ENCODE data around the gene PCDH10.
A peak's percentile ranks its signal among the peaks of the same experiment; 100 is the strongest.

The PCDH10 gene, protein sequence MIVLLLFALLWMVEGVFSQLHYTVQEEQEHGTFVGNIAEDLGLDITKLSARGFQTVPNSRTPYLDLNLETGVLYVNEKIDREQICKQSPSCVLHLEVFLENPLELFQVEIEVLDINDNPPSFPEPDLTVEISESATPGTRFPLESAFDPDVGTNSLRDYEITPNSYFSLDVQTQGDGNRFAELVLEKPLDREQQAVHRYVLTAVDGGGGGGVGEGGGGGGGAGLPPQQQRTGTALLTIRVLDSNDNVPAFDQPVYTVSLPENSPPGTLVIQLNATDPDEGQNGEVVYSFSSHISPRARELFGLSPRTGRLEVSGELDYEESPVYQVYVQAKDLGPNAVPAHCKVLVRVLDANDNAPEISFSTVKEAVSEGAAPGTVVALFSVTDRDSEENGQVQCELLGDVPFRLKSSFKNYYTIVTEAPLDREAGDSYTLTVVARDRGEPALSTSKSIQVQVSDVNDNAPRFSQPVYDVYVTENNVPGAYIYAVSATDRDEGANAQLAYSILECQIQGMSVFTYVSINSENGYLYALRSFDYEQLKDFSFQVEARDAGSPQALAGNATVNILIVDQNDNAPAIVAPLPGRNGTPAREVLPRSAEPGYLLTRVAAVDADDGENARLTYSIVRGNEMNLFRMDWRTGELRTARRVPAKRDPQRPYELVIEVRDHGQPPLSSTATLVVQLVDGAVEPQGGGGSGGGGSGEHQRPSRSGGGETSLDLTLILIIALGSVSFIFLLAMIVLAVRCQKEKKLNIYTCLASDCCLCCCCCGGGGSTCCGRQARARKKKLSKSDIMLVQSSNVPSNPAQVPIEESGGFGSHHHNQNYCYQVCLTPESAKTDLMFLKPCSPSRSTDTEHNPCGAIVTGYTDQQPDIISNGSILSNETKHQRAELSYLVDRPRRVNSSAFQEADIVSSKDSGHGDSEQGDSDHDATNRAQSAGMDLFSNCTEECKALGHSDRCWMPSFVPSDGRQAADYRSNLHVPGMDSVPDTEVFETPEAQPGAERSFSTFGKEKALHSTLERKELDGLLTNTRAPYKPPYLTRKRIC

DNA sequence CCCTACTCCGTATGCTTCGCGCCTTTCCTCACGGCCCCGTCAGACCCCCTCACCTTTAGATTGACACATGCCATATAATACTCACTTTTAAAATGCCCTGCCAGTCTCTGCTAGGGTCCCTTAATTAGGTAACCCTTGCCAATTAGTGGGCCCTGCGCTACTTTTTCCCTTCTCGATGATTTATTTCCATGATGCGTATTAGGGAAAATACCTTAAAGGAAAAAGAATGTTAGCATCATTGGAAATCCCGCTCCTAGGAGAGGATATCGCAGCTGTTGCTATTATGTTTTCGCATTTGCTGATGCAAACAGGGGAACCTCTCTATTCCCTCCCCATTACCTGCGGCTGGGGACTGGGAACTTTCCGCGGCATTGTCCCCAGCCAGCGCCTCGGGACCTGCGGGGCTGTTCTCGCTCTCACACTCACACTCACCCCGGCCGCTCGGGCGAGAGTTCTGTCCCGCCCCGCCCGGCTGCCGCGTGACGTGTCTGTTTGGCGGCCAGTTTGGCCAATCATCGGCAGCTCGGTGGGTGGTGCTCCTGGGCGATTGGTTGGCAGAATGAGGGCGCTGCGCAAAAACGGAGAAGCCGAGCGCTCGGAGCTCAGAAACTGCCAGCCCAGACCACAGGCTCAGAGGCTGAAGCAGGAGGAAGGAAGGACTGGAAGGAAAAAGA is at the start of gene PCDH10:
Gene PCDH10 (plus strand): TSS at position 605 of the 674 bp plus-strand sequence. CDS start 847 bp downstream, outside the sequence.
- peak; percentile 95 for DNase-seq

DNA sequence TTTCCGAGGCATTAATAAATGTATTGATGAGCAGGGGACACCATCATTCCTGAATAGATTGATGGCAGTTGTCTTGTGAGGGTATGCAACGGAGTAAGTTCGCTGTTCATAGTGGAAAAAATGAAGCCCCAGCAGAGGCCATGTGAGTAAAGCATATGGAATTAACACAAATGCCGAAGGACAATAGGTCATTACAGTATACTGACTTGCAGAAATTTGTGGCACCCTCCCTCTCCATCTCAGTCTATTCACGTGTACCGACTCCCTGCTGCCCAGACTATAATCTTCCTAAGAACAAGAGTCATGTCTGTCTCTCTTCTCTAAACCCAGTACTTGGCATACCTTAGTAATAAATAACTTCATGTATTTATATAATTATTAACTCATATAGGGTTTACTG is 47.1 kb upstream of the PCDH10 start:
- DNase-seq: no peak

DNA sequence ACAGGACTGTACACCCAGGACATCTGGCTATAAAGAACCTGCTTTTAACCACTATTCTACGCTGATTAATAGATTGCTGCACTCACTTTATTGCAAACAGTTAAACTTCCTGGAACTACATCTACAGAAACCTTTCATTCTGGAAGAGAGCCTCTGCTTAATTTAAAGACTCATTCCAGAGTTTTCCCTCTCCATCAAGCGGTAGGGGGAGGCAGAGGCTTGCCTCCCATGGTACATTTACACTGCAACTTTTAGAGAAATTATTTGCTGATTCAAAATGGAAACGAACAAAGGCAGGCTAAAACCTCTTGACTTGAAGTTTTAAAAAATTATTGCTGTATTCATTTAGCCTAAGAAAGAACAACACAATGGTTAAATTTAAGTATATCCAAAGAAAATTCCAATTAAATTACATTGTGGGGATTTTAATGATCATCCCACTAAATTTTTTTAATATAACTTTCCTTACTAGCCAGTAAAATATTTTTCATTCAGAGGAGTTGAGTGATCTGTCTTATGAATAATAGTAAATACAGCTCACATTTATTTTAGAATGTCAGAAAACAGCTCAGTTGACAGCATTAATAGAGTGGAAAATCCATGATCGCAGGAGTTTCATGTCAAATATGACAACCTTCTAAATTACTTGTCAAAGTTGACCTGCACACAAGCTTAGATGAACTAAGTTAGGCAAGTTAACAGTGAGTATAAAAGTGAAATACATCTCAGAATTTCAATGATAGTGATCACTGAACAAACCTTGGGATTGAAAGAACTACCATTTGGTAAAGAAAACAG is 46.3 kb upstream of the PCDH10 start:
- no peak for DNase-seq

DNA sequence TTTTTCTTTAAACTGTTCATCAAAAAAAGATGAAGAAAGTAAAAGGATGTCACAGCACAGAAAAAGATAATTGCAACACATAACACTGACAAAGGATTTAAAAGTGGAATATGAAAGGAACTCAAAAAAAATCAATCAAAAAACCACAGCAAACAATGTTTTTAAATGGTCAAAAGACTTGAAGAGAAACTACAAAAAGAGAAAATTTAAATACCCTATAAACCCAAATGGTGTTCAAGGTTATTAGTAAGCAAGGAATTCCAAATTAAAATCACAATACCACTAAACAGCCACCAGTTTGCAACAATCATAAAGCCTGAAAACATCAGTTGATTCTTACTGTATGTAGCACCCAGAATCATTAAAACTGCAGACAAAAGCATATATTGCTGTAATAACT is 36.5 kb upstream of the PCDH10 start:
- no peak for DNase-seq

DNA sequence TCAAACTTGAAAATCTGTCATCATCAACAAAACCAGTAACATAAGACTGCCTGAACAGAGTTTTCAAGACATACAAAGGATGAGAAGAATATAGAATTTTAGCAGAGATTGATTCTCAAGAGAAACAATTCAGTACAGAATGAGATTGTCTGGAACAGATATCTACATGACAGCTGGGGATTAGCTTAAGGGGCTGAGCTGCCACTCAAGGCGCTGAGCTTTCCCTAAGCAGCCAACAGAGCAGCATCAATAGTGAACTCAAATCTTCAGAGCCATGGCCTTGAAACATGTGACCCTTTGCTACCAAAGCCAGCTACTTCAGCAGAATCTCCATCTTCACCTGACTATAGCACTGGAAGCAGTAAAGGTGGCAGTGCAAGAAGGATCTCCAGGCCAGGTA is 24.3 kb upstream of the PCDH10 start:
- DNase-seq: no peak

DNA sequence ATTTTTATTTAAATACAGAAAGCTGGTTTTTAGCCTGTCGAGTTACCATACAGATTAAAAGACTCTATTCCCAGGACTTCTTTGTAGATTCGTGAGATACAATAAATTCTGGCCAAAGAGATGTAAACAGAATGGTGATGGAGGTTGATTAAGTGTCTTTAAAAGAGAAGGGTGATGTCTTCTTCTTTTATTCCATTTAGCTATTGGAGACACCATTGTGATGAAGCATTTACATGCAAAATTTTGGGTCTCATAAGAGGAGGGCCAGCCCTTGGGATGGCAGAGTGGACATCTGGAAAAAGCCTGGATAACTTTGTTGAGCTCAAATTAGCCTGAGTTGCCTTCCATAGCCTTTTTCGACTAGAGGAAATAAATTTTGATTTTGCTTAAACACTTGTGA is 21.6 kb upstream of the PCDH10 start:
- DNase-seq: no peak

DNA sequence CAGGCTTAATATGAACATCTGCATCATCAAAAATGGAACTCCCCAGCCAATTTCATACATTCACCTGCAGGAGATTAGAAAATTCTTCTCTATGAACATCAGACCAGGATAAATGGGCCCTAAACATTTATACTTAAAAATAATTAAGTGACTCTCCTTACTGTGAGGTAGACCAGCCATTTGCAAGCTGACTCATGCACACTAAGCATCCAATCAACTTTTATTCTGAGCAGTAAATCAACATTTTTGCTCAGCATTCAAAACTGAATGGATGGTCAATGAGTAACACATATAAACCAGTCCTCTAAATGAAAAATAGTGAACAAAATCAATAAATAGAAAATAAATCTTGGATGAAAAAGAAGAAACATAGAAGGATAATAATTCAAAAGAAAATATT is 19.9 kb upstream of the PCDH10 start:
- DNase-seq: no peak

DNA sequence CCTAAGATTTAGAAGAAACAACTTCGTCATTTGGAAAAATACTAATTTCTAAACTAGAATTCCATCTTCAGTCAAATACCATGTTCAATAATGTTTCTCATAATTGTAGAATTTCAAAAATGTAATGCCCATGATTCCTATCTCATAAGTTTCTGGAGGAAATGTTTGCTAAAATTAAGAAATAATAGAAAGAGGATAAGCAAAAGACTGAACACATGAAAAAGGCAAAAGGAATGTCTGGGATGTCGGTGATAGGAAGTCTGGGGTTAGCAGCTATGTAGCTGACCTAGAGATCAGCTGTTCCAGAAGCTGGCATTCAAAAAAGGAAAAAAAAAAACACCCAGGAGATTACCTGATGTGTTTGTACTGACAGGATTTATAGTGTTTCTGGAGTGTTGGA is 18.9 kb upstream of the PCDH10 start:
- DNase-seq: no peak

DNA sequence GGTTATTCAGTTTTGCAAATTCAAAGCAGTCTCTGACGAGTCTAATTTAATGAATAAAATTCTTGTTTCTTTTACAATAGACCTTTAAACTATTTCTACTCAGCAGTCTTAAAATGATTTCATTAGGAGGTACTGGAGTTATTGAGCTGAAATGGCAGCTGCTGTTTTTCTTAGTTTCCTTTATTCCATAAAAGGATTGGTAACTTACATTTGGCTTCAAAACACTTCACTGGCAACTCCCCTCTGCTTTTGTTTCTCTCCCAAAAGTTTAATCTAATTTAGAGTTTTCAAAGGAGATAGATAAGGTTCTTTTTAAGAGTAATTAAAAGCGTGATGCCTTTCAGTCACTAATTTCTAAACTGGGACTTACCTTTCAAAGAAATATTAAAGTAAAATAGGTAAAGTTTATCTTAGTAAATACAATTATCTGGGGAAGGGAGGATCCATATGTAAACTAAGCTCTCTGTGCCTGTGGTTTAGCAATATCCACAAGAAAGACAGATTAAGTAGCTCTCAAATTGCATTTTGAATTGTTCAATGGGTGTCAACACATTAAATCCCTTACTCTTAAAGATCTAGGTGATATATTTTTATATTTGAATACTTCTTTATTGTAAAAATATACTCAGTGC is 17.1 kb upstream of the PCDH10 start:
- no peak for DNase-seq

DNA sequence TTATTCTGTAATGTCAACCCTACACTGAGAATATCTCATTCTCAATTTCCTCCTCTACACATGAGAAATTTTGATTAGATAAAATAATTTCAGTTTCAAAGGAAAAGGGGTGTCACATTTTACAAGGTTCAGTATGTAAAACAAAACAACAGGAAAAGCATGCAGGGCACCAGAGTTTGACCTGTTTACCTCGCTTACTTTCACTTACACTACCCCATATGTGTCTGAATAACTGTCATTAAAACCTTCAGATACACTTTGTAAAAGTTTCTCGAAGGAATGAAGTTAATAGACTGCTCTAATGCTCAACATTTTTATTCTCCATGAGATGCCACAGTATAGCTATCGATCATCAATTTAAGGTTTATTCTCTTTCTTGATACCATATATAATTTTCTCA is 12.3 kb upstream of the PCDH10 start:
- no peak for DNase-seq

DNA sequence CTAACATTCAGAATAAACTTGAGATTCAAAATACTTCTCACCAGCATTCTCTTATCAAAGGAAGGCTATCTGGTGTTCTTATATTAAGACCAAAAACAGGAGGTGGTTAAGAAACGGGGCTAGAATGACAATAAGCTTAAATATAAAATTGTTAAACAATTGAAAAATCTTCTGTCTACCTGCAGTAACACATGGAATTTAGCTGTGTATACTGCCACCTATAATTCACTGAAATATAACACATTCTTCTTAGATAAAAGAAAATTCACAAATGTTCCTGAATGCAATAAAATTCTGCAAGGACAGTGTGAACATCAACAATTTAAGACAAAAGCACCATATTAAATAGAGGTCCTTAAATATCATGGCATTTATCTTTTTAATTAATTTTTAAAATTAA is 11.5 kb upstream of the PCDH10 start:
- DNase-seq: no peak

DNA sequence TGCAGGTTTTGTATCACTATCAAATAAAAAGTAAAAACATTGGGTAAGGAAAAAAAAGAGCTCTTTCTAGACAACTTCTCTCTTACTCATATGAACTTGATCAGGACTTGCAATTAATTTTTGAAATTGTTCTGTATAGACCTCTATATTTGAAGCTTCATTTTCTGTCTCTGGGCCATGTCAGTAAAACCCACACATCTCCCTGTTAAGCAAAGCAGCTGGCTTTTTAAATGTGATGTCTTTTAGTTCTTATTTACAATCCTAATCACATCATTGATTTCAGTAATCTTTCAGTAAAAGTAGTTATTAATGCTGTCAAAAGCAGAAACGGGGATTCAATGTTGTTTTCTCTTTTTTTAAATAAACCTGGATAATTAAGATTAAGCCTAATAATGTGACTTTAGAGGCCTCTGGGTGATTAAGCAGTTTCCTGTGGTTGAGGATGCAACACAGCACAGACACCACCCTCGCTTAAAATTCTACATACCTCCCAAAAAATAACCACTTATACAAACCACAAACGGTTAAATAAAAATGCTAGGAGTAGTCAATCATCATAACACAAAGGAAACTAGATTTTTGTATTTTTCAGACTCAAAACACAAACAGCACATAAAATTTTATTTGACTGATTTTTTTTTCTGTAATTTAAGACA is 5.2 kb upstream of the PCDH10 start:
- DNase-seq: no peak

DNA sequence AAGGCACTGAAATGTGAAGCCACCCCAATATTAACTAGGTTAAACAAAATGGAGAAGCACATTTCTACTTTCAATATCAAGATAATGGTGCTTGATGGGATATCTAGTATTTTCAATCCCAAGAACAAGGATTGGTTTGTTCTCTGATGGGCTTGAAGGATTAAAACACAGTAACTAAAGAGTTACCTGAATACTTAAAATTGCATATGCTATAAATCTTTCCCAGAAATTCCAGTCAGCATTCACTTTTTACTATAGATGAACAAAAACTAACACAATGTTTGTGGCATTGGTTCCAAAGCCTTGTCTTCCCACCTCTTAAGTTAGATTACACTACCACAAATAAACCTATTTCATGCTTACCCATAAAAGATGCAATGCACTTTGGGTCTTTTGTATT is 3.9 kb upstream of the PCDH10 start:
- DNase-seq: no peak

DNA sequence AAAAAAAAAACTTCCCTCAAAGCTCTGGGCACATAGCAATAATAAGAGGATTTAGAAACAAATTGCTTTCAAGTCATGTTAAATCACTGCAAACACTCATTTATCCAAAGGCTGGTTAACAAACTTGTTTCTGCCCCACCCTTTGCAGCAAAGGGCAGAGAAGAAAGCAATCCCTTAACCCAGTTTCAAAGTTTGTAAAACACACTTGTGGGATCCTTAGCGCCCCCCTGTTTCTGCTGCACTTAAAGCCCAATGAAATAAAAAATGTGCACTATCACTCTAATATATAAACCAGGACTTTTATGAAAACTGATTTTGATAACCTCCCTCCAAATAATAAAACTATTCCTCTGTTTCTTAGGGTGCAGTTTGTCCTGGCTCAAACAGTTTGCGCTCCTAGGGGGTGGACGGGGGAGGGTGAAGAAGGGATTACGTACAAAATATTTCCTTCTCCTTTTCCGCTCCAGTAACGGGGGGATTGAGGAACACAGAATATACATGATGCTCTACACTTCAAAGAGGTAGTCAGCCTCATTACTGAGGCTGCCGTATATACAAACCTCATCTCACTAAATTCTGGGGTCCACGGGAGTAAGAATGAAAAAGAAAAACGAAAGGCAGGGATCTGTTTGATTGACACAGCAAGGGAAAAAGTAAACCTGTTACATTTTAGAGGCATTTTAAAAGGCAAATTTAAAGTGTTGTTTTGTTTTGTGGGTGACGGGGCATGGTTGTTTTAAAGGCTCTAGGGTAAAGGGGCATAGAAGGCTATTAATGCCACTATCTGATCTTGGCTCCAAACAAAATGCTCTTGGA is 3.1 kb upstream of the PCDH10 start:
- no peak for DNase-seq

DNA sequence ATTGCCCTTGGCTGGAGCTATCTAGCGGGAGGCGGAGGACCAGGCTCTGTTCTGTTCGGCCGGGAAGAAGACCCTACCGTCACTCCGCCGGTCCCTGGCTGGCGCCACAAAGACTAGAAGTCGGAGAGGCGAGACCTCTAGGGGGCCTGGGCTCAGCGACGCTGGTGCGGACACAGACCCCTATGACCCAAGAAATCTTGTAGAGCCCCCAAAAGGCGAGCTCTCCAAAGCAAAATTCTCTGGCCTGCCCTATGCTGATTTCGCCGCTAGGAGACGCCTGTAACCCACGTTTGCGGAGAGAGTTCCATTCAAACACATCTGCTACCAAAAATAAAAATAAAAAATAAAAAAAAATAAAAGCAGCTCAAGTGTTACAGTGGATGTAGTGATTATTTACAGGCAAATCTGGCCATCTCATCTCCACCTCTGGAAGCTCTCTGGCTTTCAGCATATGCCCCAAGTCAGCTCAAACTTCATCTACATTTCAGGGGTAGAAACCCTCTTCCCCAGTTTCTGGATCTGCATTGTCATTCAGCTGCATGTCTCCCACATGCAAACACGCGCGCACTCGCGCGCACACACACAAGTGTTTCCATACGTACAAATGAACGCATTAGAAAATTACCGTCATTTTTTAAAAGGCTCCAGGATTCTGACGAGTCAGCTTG is 2.4 kb upstream of the PCDH10 start:
- no peak for DNase-seq

DNA sequence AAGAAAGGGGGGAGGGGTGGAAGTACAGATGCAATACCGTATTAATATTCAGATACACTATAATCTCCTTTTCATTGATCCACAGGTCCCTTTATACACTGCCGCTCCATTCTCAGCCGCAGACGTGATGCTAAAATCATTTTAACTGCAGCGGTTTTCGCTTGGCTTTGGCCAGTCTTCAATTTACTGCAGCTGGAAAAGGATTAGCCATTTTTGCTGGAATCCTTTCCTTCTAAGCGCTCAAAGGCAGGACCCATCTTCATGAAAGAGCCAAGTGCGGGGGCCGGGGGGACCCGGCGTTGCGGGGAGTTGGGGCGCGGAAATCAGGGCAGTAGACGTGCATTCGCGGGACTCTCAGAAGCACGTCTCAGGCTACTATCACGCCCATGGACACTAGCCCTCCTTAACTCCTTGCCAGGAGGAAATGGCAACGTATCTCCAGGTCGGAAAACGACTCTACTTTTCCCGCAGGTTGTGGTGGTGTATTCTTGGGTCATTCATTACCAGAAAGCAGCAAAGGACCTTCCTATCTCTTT is 1.7 kb upstream of the PCDH10 start:
- DNase-seq: no peak

DNA sequence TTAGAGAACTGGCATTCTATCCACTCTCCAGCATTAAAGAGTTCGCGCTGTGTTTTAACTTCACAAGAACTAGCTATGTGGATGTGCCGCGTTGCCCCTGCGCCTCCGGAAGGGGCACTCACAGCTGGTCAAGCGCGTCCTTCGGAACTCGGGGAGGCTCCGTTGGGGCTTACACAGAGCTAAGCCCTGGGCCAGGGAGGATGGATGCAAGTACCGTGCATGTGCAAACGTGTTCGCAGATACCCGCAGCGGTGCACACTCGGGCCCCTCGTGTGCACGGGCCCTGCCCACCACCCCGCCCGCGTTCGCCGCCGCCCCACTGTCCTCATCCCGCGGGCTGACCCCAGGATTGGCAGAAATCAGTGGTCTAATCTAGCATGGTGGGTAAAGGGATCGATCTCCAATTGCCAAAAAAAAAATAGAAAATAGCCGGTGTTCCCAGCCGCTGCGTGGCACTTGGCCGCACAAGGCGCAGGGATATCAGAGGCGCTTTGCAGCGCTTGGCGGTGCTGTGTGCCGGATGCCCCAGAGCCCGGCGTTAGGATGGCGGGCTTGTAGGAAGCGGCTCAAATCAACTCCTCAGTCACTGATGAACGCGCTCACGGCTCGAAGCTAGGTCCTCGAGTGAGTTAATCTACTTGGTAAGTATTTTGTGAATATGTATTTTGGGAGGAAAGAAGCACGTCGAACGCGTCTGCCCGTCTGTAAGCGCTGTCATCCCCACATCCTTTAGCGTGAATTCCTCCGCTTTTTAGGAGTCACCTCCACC is 989 bp upstream of the PCDH10 start:
- no peak for DNase-seq

DNA sequence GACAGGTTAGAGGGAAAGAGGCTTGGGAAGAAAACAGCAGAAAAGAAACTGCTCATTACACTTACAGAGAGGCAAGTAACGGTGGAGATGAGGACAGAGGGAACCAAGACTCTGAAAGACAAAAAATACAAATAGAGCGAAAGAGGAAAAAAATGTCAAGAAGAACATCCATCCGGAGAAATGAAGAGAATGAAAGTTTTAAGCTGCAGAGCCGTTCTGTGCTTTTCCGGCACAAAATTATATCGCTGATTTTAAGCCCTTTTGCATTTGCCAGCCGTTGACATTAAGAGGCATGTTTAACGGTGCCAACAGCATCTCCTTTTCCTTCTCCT is 236 bp downstream of the PCDH10 start:
- DNase-seq: no peak

DNA sequence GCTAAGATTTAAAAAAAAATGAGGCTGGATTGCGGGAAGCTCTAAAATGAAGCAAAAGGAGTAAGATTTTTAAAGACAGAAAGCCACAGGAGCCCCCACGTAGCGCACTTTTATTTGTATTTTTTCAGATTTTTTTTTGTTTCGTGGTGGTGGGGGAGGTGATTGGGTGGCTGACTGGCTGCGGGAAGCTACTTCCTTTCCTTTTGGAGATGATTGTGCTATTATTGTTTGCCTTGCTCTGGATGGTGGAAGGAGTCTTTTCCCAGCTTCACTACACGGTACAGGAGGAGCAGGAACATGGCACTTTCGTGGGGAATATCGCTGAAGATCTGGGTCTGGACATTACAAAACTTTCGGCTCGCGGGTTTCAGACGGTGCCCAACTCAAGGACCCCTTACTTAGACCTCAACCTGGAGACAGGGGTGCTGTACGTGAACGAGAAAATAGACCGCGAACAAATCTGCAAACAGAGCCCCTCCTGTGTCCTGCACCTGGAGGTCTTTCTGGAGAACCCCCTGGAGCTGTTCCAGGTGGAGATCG is 908 bp downstream of the PCDH10 start:
- DNase-seq: no peak
